Parathyroid adenoma (tissue), 2 donors: Measurements from ENCODE around the gene FSTL4.

ENCODE experiments used
- H2AFZ ChIP-seq: fragments of 300-600 bp; sonication (generic); one replicate; pipeline ENCODE4 v1.7.0; 2017; ENCODE audit warnings: antibody characterized with exemption, mild to moderate bottlenecking
- H3K27ac ChIP-seq: fragments of 300-600 bp; sonication (generic); one replicate; pipeline ENCODE4 v1.7.0; 2017
- H3K27me3 ChIP-seq: fragments of 300-600 bp; sonication (generic); one replicate; pipeline ENCODE4 v1.7.0; 2017; ENCODE audit warnings: low read length; ENCODE audit not compliant: control insufficient read depth, insufficient read depth
- H3K36me3 ChIP-seq: fragments of 300-600 bp; sonication (generic); one replicate; pipeline ENCODE4 v1.7.0; 2017; ENCODE audit warnings: low read length; ENCODE audit not compliant: control insufficient read depth, insufficient read depth
- H3K4me1 ChIP-seq: fragments of 300-600 bp; sonication (generic); one replicate; pipeline ENCODE4 v1.7.0; 2017; ENCODE audit warnings: control low read depth
- H3K4me2 ChIP-seq: fragments of 300-600 bp; sonication (generic); one replicate; pipeline ENCODE4 v1.7.0; 2017; ENCODE audit warnings: low read length
- H3K4me3 ChIP-seq: fragments of 300-600 bp; sonication (generic); one replicate; pipeline ENCODE4 v1.7.0; 2017; ENCODE audit warnings: low read depth, low read length
- H3K79me2 ChIP-seq: fragments of 300-600 bp; sonication (generic); one replicate; pipeline ENCODE4 v1.7.0; 2017; ENCODE audit warnings: control low read depth
- H3K9ac ChIP-seq: fragments of 300-600 bp; sonication (generic); one replicate; pipeline ENCODE4 v1.7.0; 2017; ENCODE audit warnings: mild to moderate bottlenecking
- H3K9me3 ChIP-seq: fragments of 300-600 bp; sonication (generic); one replicate; pipeline ENCODE4 v1.7.0; 2017; ENCODE audit warnings: low read length; ENCODE audit not compliant: control insufficient read depth
- TF ChIP-seq, protein P1 (sequence below): fragments of 300-600 bp; sonication (generic); IDR thresholded peaks from one replicate; pipeline ENCODE4 v1.7.0; 2017; ENCODE audit warnings: antibody characterized with exemption, mild to moderate bottlenecking
- donor health status: primary hyperparathyroidism.

The FSTL4 gene

DNA sequence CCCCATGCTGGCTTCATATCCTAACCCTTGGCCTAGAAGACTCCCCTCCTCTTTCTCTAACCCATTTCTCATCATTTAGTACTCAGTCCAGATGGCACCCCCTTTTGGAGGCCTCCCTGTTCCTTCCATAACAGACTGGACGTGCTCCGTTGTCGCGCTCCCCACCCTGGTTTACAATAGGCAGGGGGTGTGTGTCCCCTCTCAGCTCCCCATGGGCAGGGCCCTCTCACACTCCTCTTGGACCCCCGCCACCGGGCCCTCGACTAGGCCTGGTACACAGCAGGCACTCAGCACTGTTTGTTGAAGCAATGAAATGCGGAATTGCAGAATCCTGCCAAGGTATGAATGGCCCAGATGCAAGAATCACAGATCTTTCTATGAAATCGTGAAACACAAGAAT, 227.4 kb downstream of the FSTL4 start:
- TF ChIP-seq, protein P1, sequence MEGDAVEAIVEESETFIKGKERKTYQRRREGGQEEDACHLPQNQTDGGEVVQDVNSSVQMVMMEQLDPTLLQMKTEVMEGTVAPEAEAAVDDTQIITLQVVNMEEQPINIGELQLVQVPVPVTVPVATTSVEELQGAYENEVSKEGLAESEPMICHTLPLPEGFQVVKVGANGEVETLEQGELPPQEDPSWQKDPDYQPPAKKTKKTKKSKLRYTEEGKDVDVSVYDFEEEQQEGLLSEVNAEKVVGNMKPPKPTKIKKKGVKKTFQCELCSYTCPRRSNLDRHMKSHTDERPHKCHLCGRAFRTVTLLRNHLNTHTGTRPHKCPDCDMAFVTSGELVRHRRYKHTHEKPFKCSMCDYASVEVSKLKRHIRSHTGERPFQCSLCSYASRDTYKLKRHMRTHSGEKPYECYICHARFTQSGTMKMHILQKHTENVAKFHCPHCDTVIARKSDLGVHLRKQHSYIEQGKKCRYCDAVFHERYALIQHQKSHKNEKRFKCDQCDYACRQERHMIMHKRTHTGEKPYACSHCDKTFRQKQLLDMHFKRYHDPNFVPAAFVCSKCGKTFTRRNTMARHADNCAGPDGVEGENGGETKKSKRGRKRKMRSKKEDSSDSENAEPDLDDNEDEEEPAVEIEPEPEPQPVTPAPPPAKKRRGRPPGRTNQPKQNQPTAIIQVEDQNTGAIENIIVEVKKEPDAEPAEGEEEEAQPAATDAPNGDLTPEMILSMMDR = no peak
- no peak overlapping the region for H3K9ac ChIP-seq
- H3K27ac ChIP-seq = no peak overlapping the region
- H3K4me3 ChIP-seq = no peak overlapping the region
- H3K4me2 ChIP-seq = no peak overlapping the region
- no peaks in the 10 kb centered on the region for H3K79me2 ChIP-seq
- H3K36me3 ChIP-seq = no peaks in the 10 kb centered on the region
- H3K4me1 ChIP-seq = no peaks in the 10 kb centered on the region
- H2AFZ ChIP-seq = no peak overlapping the region
- no peaks in the 10 kb centered on the region for H3K9me3 ChIP-seq
- H3K27me3 ChIP-seq = no peaks in the 10 kb centered on the region

DNA sequence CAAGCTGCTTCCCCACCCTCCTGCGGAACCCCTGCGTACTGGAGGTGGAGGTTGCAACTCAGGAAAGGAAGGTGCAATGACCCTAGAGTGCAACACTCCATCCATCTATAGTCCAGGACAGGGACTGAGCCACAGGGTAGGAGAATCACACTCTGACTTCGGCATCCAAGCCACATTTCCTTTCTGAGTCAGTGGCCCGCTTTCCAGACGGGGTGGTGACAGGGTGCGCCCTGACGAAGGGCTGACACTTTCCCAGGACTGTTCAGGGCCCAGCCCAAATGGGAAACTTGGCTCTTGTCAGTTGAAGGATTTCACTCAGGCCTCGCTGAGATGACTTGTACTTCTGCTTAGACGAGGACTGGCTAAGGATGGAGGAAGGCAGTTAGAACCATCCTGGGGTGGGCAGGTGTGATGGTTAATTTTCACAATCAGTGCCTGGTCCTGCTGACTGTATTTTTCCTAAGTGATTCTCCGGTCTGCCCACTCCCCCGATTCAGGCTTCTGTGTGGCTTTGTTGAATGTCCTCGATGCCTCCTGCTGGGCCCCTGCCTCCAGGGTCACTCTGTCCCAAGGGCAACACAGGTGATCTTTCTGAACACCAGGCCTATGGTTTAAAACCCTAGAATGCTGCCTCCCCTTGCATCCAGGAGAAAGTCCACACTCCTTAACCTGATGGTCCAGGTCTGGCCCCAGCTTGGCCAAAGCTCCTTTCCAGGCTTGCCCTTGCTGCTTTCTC, 228.1 kb downstream of the FSTL4 start:
- Histone ChIP-seq H3K4me2 (no peak overlapping the region), H3K79me2 (no peaks in the 10 kb centered on the region), H3K27me3 (no peaks in the 10 kb centered on the region), H3K9ac (no peak overlapping the region), H3K36me3 (no peaks in the 10 kb centered on the region), H3K9me3 (no peaks in the 10 kb centered on the region), H3K4me1 (no peaks in the 10 kb centered on the region), H2AFZ (no peak overlapping the region), H3K4me3 (no peak overlapping the region), H3K27ac (no peak overlapping the region)
- TF ChIP-seq, protein P1 = no peak

DNA sequence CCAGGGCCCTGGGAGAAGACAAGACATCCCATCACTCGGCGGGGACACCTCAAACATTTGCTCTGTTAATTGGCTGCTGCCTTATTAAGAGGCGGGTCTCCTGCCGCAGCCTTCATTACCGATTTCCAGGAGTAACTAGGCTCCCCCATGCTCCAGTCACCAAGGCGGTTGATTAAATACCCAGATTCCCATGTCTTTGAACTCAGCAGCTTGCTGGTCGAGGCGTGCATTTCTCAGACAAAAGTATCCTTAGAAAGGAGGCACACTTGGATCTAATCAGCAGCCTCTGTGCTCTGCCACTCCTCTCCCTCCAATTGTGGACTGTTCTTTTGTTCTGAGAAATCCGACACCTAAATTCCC, 228.8 kb downstream of the FSTL4 start:
- Histone ChIP-seq H3K36me3 (no peaks in the 10 kb centered on the region), H3K9me3 (no peaks in the 10 kb centered on the region), H2AFZ (no peak overlapping the region), H3K4me3 (no peak overlapping the region), H3K4me2 (no peak overlapping the region), H3K27me3 (no peaks in the 10 kb centered on the region), H3K79me2 (no peaks in the 10 kb centered on the region), H3K4me1 (no peaks in the 10 kb centered on the region), H3K27ac (no peak overlapping the region), H3K9ac (no peak overlapping the region)
- TF ChIP-seq, protein P1 = no peak

DNA sequence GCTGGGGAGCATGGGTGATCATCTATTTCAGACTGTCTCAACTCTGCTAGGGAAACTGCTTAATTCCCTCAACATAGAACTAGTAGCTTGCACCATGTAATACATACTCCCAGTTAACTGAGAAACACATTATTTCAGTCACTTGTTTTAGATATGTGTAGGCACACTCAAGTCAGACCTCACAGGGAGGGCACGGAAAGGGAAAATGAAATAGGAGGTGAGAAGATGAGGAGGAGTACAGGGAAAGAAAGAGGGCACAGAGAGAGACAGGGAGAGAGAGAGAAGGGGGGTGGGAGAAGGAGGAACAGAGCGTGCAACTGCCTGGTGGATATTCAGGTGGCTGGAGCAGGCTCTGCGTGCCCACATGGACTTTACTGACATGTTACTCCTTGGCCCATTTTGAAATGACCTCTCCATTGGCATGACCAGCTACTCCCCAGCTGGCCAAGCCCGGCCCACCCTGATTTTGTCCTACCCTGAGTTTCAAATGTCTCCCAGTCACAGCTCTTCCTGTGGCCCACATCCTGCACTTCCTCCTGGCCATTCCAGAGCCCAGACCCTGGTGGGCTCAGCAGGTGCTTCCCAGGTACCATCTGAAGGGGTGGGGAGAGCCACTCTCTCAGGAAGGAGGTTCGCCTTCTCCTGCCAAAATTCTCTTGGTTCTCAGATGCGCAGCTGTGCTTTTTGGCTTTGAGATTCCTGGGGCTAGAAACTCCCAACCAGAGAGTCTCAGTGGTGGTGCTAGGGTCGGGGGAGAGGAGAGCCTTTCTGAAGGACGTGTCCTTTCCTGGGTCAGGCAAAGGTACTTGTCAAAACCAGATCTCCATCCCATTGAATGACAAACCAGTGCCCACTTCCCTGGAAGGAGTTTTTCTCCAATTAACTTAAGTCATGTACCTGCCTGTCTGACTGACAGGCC, 229.4 kb downstream of the FSTL4 start:
- Histone ChIP-seq H3K36me3 (no peaks in the 10 kb centered on the region), H3K27me3 (no peaks in the 10 kb centered on the region), H3K4me2 (no peak overlapping the region), H3K79me2 (no peaks in the 10 kb centered on the region), H3K27ac (no peak overlapping the region), H3K9me3 (no peaks in the 10 kb centered on the region), H3K4me3 (no peak overlapping the region), H3K9ac (no peak overlapping the region), H2AFZ (no peak overlapping the region), H3K4me1 (no peaks in the 10 kb centered on the region)
- TF ChIP-seq, protein P1 = no peak
